H9 (cell line): Measurements from ENCODE around the gene ELMOD1. TPM values are rescaled to one million over a fixed set of nuclear protein-coding genes. Genes with fewer than 3 reads are reported as not detected.

Source experiments
- DNase-seq: peaks from one replicate; pipeline ENCODE4 v3.0.0-alpha.2; 2017
- H2AFZ ChIP-seq: one replicate; pipeline ENCODE4 v1.6.1; 2013; ENCODE audit warnings: mild to moderate bottlenecking, low read length, control low read depth, moderate library complexity
- H2AK5ac ChIP-seq: 2 replicates; pipeline ENCODE4 v1.6.1; 2013; ENCODE audit warnings: low read length, control low read depth, mixed read lengths; ENCODE audit not compliant: insufficient read length
- H2BK120ac ChIP-seq: one replicate; pipeline ENCODE4 v1.6.1; 2013; ENCODE audit warnings: low read depth, mild to moderate bottlenecking, low read length, control low read depth, inconsistent platforms; ENCODE audit not compliant: poor library complexity, severe bottlenecking
- H2BK12ac ChIP-seq: 2 replicates; pipeline ENCODE4 v1.6.1; 2013; ENCODE audit warnings: low read length, control low read depth, mixed read lengths, low read depth; ENCODE audit not compliant: insufficient read length
- H2BK15ac ChIP-seq: 2 replicates; pipeline ENCODE4 v1.6.1; 2013; ENCODE audit warnings: low read depth, low read length, control low read depth
- H2BK20ac ChIP-seq: one replicate; pipeline ENCODE4 v1.6.1; 2013; ENCODE audit warnings: low read depth, mild to moderate bottlenecking, low read length, control low read depth, inconsistent platforms; ENCODE audit not compliant: poor library complexity, severe bottlenecking
- H2BK5ac ChIP-seq: 2 replicates; pipeline ENCODE4 v1.6.1; 2013; ENCODE audit warnings: low read length, control low read depth, mixed read lengths; ENCODE audit not compliant: insufficient read length
- H3K14ac ChIP-seq: 2 replicates; pipeline ENCODE4 v1.6.1; 2013; ENCODE audit warnings: low read length, control low read depth; ENCODE audit not compliant: insufficient read depth
- H3K18ac ChIP-seq: 2 replicates; pipeline ENCODE4 v1.6.1; 2013; ENCODE audit warnings: low read depth, mild to moderate bottlenecking, mixed read lengths, low read length, control low read depth; ENCODE audit not compliant: insufficient read length
- H3K23ac ChIP-seq: 2 replicates; pipeline ENCODE4 v1.6.1; 2013; ENCODE audit warnings: low read length, control low read depth, mixed read lengths, low read depth; ENCODE audit not compliant: insufficient read length
- H3K23me2 ChIP-seq: 2 replicates; pipeline ENCODE4 v1.6.1; 2013; ENCODE audit warnings: low read depth, mild to moderate bottlenecking, mixed read lengths, low read length, control low read depth; ENCODE audit not compliant: insufficient read length, poor library complexity, severe bottlenecking
- H3K27ac ChIP-seq: 2 replicates; pipeline ENCODE4 v1.5.1; 2013; ENCODE audit warnings: low read length, control low read depth, mixed read lengths, low read depth; ENCODE audit not compliant: insufficient read length
- H3K27me3 ChIP-seq: 2 replicates; pipeline ENCODE4 v1.6.1; 2013; ENCODE audit warnings: low read length, control low read depth, inconsistent platforms; ENCODE audit not compliant: insufficient read depth
- H3K4ac ChIP-seq: 2 replicates; pipeline ENCODE4 v1.6.1; 2013; ENCODE audit warnings: low read depth, mild to moderate bottlenecking, control low read depth, inconsistent platforms, low read length, moderate library complexity
- H3K4me1 ChIP-seq: 2 replicates; pipeline ENCODE4 v1.6.1; 2013; ENCODE audit warnings: low read length, control low read depth, inconsistent platforms; ENCODE audit not compliant: insufficient read depth
- H3K4me2 ChIP-seq: 2 replicates; pipeline ENCODE4 v1.6.1; 2013; ENCODE audit warnings: low read length, control low read depth, mixed read lengths; ENCODE audit not compliant: insufficient read length, insufficient read depth
- H3K56ac ChIP-seq: 2 replicates; pipeline ENCODE4 v1.6.1; 2013; ENCODE audit warnings: low read depth, mild to moderate bottlenecking, mixed read lengths, low read length, control low read depth; ENCODE audit not compliant: insufficient read length
- H3K79me1 ChIP-seq: 2 replicates; pipeline ENCODE4 v1.6.1; 2013; ENCODE audit warnings: low read depth, mild to moderate bottlenecking, moderate library complexity, low read length, control low read depth, inconsistent platforms; ENCODE audit not compliant: insufficient read depth, poor library complexity, severe bottlenecking
- H3K79me2 ChIP-seq: 2 replicates; pipeline ENCODE4 v1.6.1; 2013; ENCODE audit warnings: low read length, control low read depth, inconsistent platforms; ENCODE audit not compliant: insufficient read depth
- H3K9ac ChIP-seq: 2 replicates; pipeline ENCODE4 v1.6.1; 2013; ENCODE audit warnings: low read length, control low read depth, mixed read lengths; ENCODE audit not compliant: insufficient read length; ENCODE audit errors: extremely low read depth
- H3K9me3 ChIP-seq: one replicate; pipeline ENCODE4 v1.6.1; 2013; ENCODE audit warnings: low read depth, low read length, inconsistent platforms; ENCODE audit not compliant: control insufficient read depth
- H3T11ph ChIP-seq: one replicate; pipeline ENCODE4 v1.6.1; 2013; ENCODE audit warnings: mild to moderate bottlenecking, low read length, control low read depth, inconsistent platforms
- H4K20me1 ChIP-seq: one replicate; pipeline ENCODE4 v1.6.1; 2013; ENCODE audit not compliant: control insufficient read depth, insufficient read length, insufficient read depth
- H4K5ac ChIP-seq: 2 replicates; pipeline ENCODE4 v1.6.1; 2013; ENCODE audit warnings: low read depth, mild to moderate bottlenecking, mixed read lengths, low read length, control low read depth; ENCODE audit not compliant: insufficient read length
- H4K8ac ChIP-seq: replicated peaks from 2 replicates; pipeline ENCODE4 v1.6.1; 2013; ENCODE audit warnings: low read length, control low read depth, mixed read lengths, low read depth; ENCODE audit not compliant: insufficient read length
- H4K91ac ChIP-seq: 2 replicates; pipeline ENCODE4 v1.6.1; 2013; ENCODE audit warnings: low read depth, mild to moderate bottlenecking, moderate library complexity, mixed read lengths, low read length, control low read depth; ENCODE audit not compliant: insufficient read length
- H3K27ac Mint-ChIP-seq, 3 experiments: 2 replicates in 2 of 3; 3 replicates in 1 of 3; pipeline ENCODE4 v1.8.0; 2020 to 2021; ENCODE audit warnings: mixed read lengths in 3 of 3, mild to moderate bottlenecking in 1 of 3, moderate library complexity in 1 of 3
- H3K27me3 Mint-ChIP-seq: 2 replicates; pipeline ENCODE4 v1.8.0; 2021; ENCODE audit warnings: low read depth, mild to moderate bottlenecking, moderate library complexity, mixed read lengths
- H3K36me3 Mint-ChIP-seq, 3 experiments: 2 replicates in 2 of 3; 3 replicates in 1 of 3; pipeline ENCODE4 v1.8.0; 2020 to 2021; ENCODE audit warnings: low read depth in 3 of 3, mixed read lengths in 3 of 3; ENCODE audit not compliant: insufficient read depth in 1 of 3
- H3K4me1 Mint-ChIP-seq, 2 experiments: 2 replicates each; pipeline ENCODE4 v1.8.0; 2020; ENCODE audit warnings: mixed read lengths in 2 of 2
- H3K4me3 Mint-ChIP-seq, 2 experiments: 2 replicates in 1 of 2; 3 replicates in 1 of 2; pipeline ENCODE4 v1.8.0; 2020 to 2021; ENCODE audit warnings: mild to moderate bottlenecking in 2 of 2, mixed read lengths in 2 of 2, moderate library complexity in 1 of 2
- H3K9me3 Mint-ChIP-seq, 2 experiments: 2 replicates in 1 of 2; 3 replicates in 1 of 2; pipeline ENCODE4 v1.8.0; 2020; ENCODE audit warnings: mild to moderate bottlenecking in 2 of 2, mixed read lengths in 2 of 2, moderate library complexity in 1 of 2
- CTCF ChIP-seq: fragments of 200-600 bp; sonication (generic); conservative IDR thresholded peaks from 3 replicates; pipeline ENCODE4 v1.8.0; 2021; ENCODE audit warnings: antibody characterized with exemption, mild to moderate bottlenecking
- WGBS: extraction: QIAGEN DNeasy Blood & Tissue Kit; methylation state at CpG from one replicate; pipeline ENCODE4 v1.1.7; 2013; ENCODE audit warnings: missing lambda C conversion rate, low lambda C conversion rate, mixed read lengths; ENCODE audit not compliant: insufficient read length; ENCODE audit errors: extremely low coverage; 5-methylcytosine and 5-hydroxymethylcytosine counted together
- total RNA-seq: library from RNA; stranded (reverse); gene quantifications from 2 replicates; pipeline ENCODE4 v1.2.1, GENCODE V29; 2021

Gene ELMOD1
- total RNA-seq, 1 experiment from 2014 or later = 0.61 TPM

- Histone ChIP-seq H2AFZ (no peak overlapping the region), H3K18ac (no peak overlapping the region), H4K91ac (no peak overlapping the region), H2BK15ac (no peak overlapping the region), H3K79me1 (no peaks in the 10 kb centered on the region), H3K4ac (no peak overlapping the region), H2BK120ac (no peak overlapping the region), H2AK5ac (no peak overlapping the region), H3K9ac (no peak overlapping the region), H4K8ac (no peak overlapping the region), H3K14ac (no peak overlapping the region), H3K9me3 (no peaks in the 10 kb centered on the region), H4K5ac (no peak overlapping the region), H2BK5ac (no peak overlapping the region), H3K23ac (no peak overlapping the region), H2BK20ac (no peak overlapping the region), H3K23me2 (no peaks in the 10 kb centered on the region), H3T11ph (no peak overlapping the region), H3K4me2 (no peak overlapping the region), H3K27ac (no peak overlapping the region), H3K27me3 (no peaks in the 10 kb centered on the region), H3K79me2 (no peaks in the 10 kb centered on the region), H4K20me1 (no peaks in the 10 kb centered on the region), H2BK12ac (no peak overlapping the region), H3K4me1 (no peaks in the 10 kb centered on the region), H3K56ac (no peak overlapping the region)
- Mint-ChIP-seq H3K27ac (no peak overlapping the region), H3K9me3 (no peaks in the 10 kb centered on the region; a peak in 2 of 5 replicates), H3K4me3 (no peak overlapping the region), H3K27me3 (no peaks in the 10 kb centered on the region), H3K4me1 (peaks cover 16 to 18% of the 10 kb centered on the region in 2 experiments), H3K36me3 (peaks cover 0 to 5% (median 0%) of the 10 kb centered on the region in 3 experiments; a peak in 1 of 7 replicates)
- no peak for TF ChIP-seq CTCF
- no CpG with 5 or more reads among the region's 1 CpG for WGBS
- DNase-seq = no peak
These were observed 105.2 kb downstream of the ELMOD1 start for GRCh38 chr11:107696140-107696539.
